ENCODE measurements around the gene APMAP. TPM values are rescaled to one million over a fixed set of nuclear protein-coding genes. Genes with fewer than 3 reads are reported as not detected.

APMAP gene
- total and polyA plus RNA-seq, 10 donors = 26.5 to 104 (median 65.3) TPM

- TF ChIP-seq CTCF (IDR thresholded peaks at IDR 0.05 in 8 of 11, conservative IDR thresholded peaks at IDR 0.05 in 3 of 11) (no peak), POLR2AphosphoS5 (IDR thresholded peaks at IDR 0.05) (no peak), POLR2A (IDR thresholded peaks at IDR 0.05) (no peak)
- WGBS, 5 donors = 86 to 92% (median 86%) methylated on average over 10 of the region's 10 CpGs
- H3K27ac ChIP-seq = no peak overlapping the region
- peaks cover 3 to 100% (median 88%) of the 10 kb centered on the region in 6 donors for H3K36me3 ChIP-seq
- no peaks in the 10 kb centered on the region for H3K27me3 ChIP-seq (replicated peaks in 1 of 7)
- H3K4me1 ChIP-seq = no peaks in the 10 kb centered on the region
- DNase-seq = peak; percentile 51
- no peaks in the 10 kb centered on the region for H3K9me3 ChIP-seq
- intact Hi-C loops (cut with DNase I; ENCODE audit: low total_unique reads) = loop anchor here (10.0 kb wide), 1 partner anchor 165 kb away; no protein-coding TSS in a partner anchor
- no peak overlapping the region for H3K4me3 ChIP-seq
These were observed 16.9 kb upstream of the APMAP start for GRCh38 chr20:25009218-25010145.

- no peaks in the 10 kb centered on the region for H3K27me3 ChIP-seq (replicated peaks in 1 of 7)
- intact Hi-C loops (cut with DNase I; ENCODE audit: low total_unique reads) = loop anchor here (10.0 kb wide), 1 partner anchor 166 kb away; no protein-coding TSS in a partner anchor
- H3K36me3 ChIP-seq = peaks cover 2 to 100% (median 79%) of the 10 kb centered on the region in 6 donors
- no peak overlapping the region for H3K4me3 ChIP-seq
- no peak overlapping the region for H3K27ac ChIP-seq
- DNase-seq = peak; percentile 64
- WGBS, 5 donors = 92 to 99% (median 95%) methylated on average over 10 to 11 of the region's 11 CpGs
- TF ChIP-seq POLR2A (IDR thresholded peaks at IDR 0.05) (no peak), CTCF (IDR thresholded peaks at IDR 0.05 in 8 of 11, conservative IDR thresholded peaks at IDR 0.05 in 3 of 11) (no peak), POLR2AphosphoS5 (IDR thresholded peaks at IDR 0.05) (no peak)
- no peaks in the 10 kb centered on the region for H3K9me3 ChIP-seq
- H3K4me1 ChIP-seq = no peaks in the 10 kb centered on the region
These were observed 16.1 kb upstream of the APMAP start for GRCh38 chr20:25008388-25009217.

- DNase-seq = peak; percentile 48
- 92 to 97% (median 94%) methylated on average over 17 to 22 of the region's 22 CpGs for WGBS, 5 donors
- H3K27ac ChIP-seq = no peak overlapping the region
- no peak for TF ChIP-seq POLR2AphosphoS5 (IDR thresholded peaks at IDR 0.05)
- no peak for TF ChIP-seq POLR2A (IDR thresholded peaks at IDR 0.05)
- no peak overlapping the region for H3K4me3 ChIP-seq
- no peaks in the 10 kb centered on the region for H3K27me3 ChIP-seq (replicated peaks in 1 of 7)
- no peaks in the 10 kb centered on the region for H3K4me1 ChIP-seq
- intact Hi-C loops (cut with DNase I; ENCODE audit: low total_unique reads) = loop anchor here (10.0 kb wide), 1 partner anchor 167 kb away; no protein-coding TSS in a partner anchor
- no peaks in the 10 kb centered on the region for H3K9me3 ChIP-seq
- H3K36me3 ChIP-seq = peaks cover 0 to 100% (median 71%) of the 10 kb centered on the region in 6 donors
These were observed 15.1 kb upstream of the APMAP start for GRCh38 chr20:25007491-25008305.
